Measurements from ENCODE around the gene MCC.

MCC gene

DNA sequence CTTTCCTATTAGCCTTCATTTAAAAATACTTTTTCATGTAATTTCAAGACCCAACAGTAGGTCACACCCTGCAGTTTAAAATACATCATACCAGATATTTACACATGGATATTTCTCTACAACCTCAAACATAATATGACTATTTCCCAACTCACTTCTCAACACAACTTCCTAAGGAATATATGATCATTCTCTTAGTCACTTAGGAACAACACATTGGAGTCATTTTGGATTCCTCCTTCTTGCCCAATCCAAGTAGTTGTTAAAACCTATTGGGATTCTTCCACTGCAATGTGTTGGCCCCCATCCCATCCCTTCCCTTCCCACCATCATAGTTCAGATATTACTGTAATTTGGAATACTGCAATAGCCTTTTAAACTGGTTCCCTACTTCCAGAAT lies 366.2 kb downstream of the MCC start:
- no peak overlapping the region for H2BK5ac ChIP-seq (ENCODE audit: low read depth, low read length, poor library complexity, severe bottlenecking)
- no peaks in the 10 kb centered on the region for H3K27me3 ChIP-seq (ENCODE audit: control insufficient read depth in 1 of 2, insufficient read depth in 1 of 2, low read length in 2 of 2)
- H3K23ac ChIP-seq (ENCODE audit: low read length in 2 of 2), result no peak overlapping the region
- peak; percentile 38 for DNase-seq
- H2AFZ ChIP-seq (ENCODE audit: low read depth, low read length), result no peak overlapping the region
- H2BK120ac ChIP-seq (ENCODE audit: low read depth, low read length), result no peak overlapping the region
- H3K14ac ChIP-seq (ENCODE audit: low read length in 2 of 2), result no peak overlapping the region
- no peak overlapping the region for H4K8ac ChIP-seq (ENCODE audit: low read length)
- H3K18ac ChIP-seq (ENCODE audit: low read depth in 1 of 2, low read length in 2 of 2), result no peak overlapping the region
- peaks cover 0 to 8% of the 10 kb centered on the region in 2 experiments for H3K36me3 ChIP-seq (ENCODE audit: control insufficient read depth in 1 of 2, insufficient read depth in 2 of 2, low read depth in 1 of 2, low read length in 2 of 2)
- no peaks in the 10 kb centered on the region for H3K4me1 ChIP-seq (ENCODE audit: control insufficient read depth, insufficient read depth, low read depth, low read length)
- H3K27ac ChIP-seq (ENCODE audit: low read length, poor library complexity, severe bottlenecking), result no peak overlapping the region
- H3K4ac ChIP-seq (ENCODE audit: low read depth in 1 of 2, low read length in 2 of 2), result no peak overlapping the region
- H3K4me2 ChIP-seq (ENCODE audit: low read length, poor library complexity, severe bottlenecking), result no peak overlapping the region
- H3K4me3 ChIP-seq (ENCODE audit: insufficient read depth in 1 of 2, low read depth in 1 of 2, low read length in 2 of 2), result no peak overlapping the region
- no peak overlapping the region for H4K91ac ChIP-seq (ENCODE audit: low read length)
- H2BK15ac ChIP-seq (ENCODE audit: low read depth, poor library complexity, severe bottlenecking), result no peak overlapping the region
- peak overlapping the region; percentile 81 for H3K9ac ChIP-seq (ENCODE audit: low read length)
- no peaks in the 10 kb centered on the region for H3K9me3 ChIP-seq (ENCODE audit: control insufficient read depth, low read length)
- H2AK5ac ChIP-seq (ENCODE audit: low read length, severe bottlenecking), result no peak overlapping the region
- H3K79me1 ChIP-seq (replicated peaks; ENCODE audit: low read length, poor library complexity, severe bottlenecking), result peaks cover 5% of the 10 kb centered on the region
- H2BK12ac ChIP-seq (ENCODE audit: low read length in 2 of 2), result no peak overlapping the region

DNA sequence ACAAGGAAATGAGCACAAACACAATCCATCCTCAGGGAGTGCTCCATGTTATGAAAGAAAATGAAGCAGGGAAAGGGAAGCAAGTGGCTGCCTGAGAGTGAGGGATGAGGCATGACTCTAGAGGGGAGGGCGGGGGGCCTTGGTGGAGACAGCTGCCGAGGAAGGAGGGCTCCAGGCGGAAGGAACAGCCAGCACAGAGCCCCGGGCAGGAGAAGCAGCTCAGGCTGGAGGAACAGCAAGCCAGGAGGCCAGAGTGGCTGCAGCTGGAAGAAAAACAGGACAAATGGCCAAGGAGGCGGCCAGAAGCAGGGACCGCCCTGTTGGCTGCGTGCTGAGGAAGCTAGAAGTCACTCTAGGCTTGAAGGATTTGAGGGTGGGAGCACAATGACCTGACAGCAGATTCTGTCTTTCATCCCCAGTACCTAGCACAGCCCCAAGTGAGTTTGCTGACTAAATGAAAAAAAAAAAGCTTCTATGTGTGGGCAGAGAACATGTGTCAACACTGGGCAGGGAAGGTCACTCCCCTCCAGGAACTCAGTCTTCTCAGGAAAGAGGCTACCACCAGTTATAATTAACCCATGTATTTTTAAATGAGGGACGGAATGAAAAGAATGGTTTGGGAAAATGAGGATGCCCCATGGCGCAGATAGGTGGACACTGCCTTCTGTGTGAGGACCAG lies 368.9 kb downstream of the MCC start:
- Histone ChIP-seq H3K27ac (ENCODE audit: low read length, poor library complexity, severe bottlenecking) (no peak overlapping the region), H3K4ac (ENCODE audit: low read depth in 1 of 2, low read length in 2 of 2) (no peak overlapping the region), H3K18ac (ENCODE audit: low read depth in 1 of 2, low read length in 2 of 2) (peak overlapping the region in 1 of 2 experiments; percentile 35), H2AFZ (ENCODE audit: low read depth, low read length) (no peak overlapping the region), H3K27me3 (ENCODE audit: control insufficient read depth in 1 of 2, insufficient read depth in 1 of 2, low read length in 2 of 2) (no peaks in the 10 kb centered on the region), H3K14ac (ENCODE audit: low read length in 2 of 2) (no peak overlapping the region), H3K4me1 (ENCODE audit: control insufficient read depth, insufficient read depth, low read depth, low read length) (no peaks in the 10 kb centered on the region), H3K9me3 (ENCODE audit: control insufficient read depth, low read length) (no peaks in the 10 kb centered on the region), H3K79me1 (replicated peaks; ENCODE audit: low read length, poor library complexity, severe bottlenecking) (peaks cover 5% of the 10 kb centered on the region), H4K91ac (ENCODE audit: low read length) (no peak overlapping the region), H2BK5ac (ENCODE audit: low read depth, low read length, poor library complexity, severe bottlenecking) (no peak overlapping the region), H3K4me2 (ENCODE audit: low read length, poor library complexity, severe bottlenecking) (no peak overlapping the region), H2BK120ac (ENCODE audit: low read depth, low read length) (no peak overlapping the region), H3K23ac (ENCODE audit: low read length in 2 of 2) (no peak overlapping the region), H3K4me3 (ENCODE audit: insufficient read depth in 1 of 2, low read depth in 1 of 2, low read length in 2 of 2) (no peak overlapping the region), H3K36me3 (ENCODE audit: control insufficient read depth in 1 of 2, insufficient read depth in 2 of 2, low read depth in 1 of 2, low read length in 2 of 2) (peaks cover 0 to 11% of the 10 kb centered on the region in 2 experiments), H3K9ac (ENCODE audit: low read length) (peak overlapping the region; percentile 32), H2BK15ac (ENCODE audit: low read depth, poor library complexity, severe bottlenecking) (peak overlapping the region; percentile 12), H2AK5ac (ENCODE audit: low read length, severe bottlenecking) (no peak overlapping the region), H4K8ac (ENCODE audit: low read length) (no peak overlapping the region), H2BK12ac (ENCODE audit: low read length in 2 of 2) (no peak overlapping the region)
- DNase-seq, result no peak
- WGBS, result 75% methylated on average over 8 of the region's 9 CpGs

- Histone ChIP-seq H3K27me3 (ENCODE audit: control insufficient read depth in 1 of 2, insufficient read depth in 1 of 2, low read length in 2 of 2) (no peaks in the 10 kb centered on the region), H3K79me1 (replicated peaks; ENCODE audit: low read length, poor library complexity, severe bottlenecking) (peaks cover 5% of the 10 kb centered on the region), H2AFZ (ENCODE audit: low read depth, low read length) (no peak overlapping the region), H2AK5ac (ENCODE audit: low read length, severe bottlenecking) (no peak overlapping the region), H3K18ac (ENCODE audit: low read depth in 1 of 2, low read length in 2 of 2) (no peak overlapping the region), H3K36me3 (ENCODE audit: control insufficient read depth in 1 of 2, insufficient read depth in 2 of 2, low read depth in 1 of 2, low read length in 2 of 2) (peaks cover 0 to 11% of the 10 kb centered on the region in 2 experiments), H4K91ac (ENCODE audit: low read length) (peak overlapping the region; percentile 7), H2BK12ac (ENCODE audit: low read length in 2 of 2) (no peak overlapping the region), H3K9me3 (ENCODE audit: control insufficient read depth, low read length) (no peaks in the 10 kb centered on the region), H3K4me2 (ENCODE audit: low read length, poor library complexity, severe bottlenecking) (no peak overlapping the region), H2BK120ac (ENCODE audit: low read depth, low read length) (no peak overlapping the region), H2BK15ac (ENCODE audit: low read depth, poor library complexity, severe bottlenecking) (no peak overlapping the region), H3K4ac (ENCODE audit: low read depth in 1 of 2, low read length in 2 of 2) (no peak overlapping the region), H3K27ac (ENCODE audit: low read length, poor library complexity, severe bottlenecking) (no peak overlapping the region), H4K8ac (ENCODE audit: low read length) (no peak overlapping the region), H3K23ac (ENCODE audit: low read length in 2 of 2) (no peak overlapping the region), H3K4me1 (ENCODE audit: control insufficient read depth, insufficient read depth, low read depth, low read length) (no peaks in the 10 kb centered on the region), H2BK5ac (ENCODE audit: low read depth, low read length, poor library complexity, severe bottlenecking) (no peak overlapping the region), H3K14ac (ENCODE audit: low read length in 2 of 2) (no peak overlapping the region), H3K4me3 (ENCODE audit: insufficient read depth in 1 of 2, low read depth in 1 of 2, low read length in 2 of 2) (no peak overlapping the region), H3K9ac (ENCODE audit: low read length) (peak overlapping the region; percentile 32)
- 66% methylated on average over 7 of the region's 7 CpGs for WGBS
- DNase-seq, result no peak
These were observed 369.5 kb downstream of the MCC start for GRCh38 chr5:113118765-113119164.

DNA sequence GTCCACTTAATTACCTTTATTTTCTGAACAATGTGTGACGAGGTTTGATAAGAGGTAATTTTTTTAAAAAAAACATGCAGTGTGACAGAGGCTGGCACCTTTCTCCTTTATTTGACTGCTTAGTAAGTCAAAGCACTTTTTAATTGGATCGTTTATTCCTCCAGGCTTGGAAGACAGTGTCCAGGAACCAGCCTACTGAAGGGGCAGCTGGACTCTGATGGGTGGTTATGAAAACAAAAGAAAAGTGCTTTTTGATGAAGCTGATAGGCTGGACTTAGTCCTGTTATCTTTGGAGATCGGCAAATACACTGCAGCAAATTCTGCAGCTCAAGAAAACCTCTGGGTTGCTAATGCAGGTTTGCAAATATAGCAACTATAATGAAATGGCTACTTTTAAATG lies 370.0 kb downstream of the MCC start:
- Histone ChIP-seq H3K18ac (ENCODE audit: low read depth in 1 of 2, low read length in 2 of 2) (no peak overlapping the region), H2BK15ac (ENCODE audit: low read depth, poor library complexity, severe bottlenecking) (no peak overlapping the region), H4K91ac (ENCODE audit: low read length) (no peak overlapping the region), H2BK120ac (ENCODE audit: low read depth, low read length) (no peak overlapping the region), H4K8ac (ENCODE audit: low read length) (no peak overlapping the region), H3K9ac (ENCODE audit: low read length) (no peak overlapping the region), H3K14ac (ENCODE audit: low read length in 2 of 2) (no peak overlapping the region), H3K27me3 (ENCODE audit: control insufficient read depth in 1 of 2, insufficient read depth in 1 of 2, low read length in 2 of 2) (no peaks in the 10 kb centered on the region), H3K23ac (ENCODE audit: low read length in 2 of 2) (no peak overlapping the region), H3K4me2 (ENCODE audit: low read length, poor library complexity, severe bottlenecking) (no peak overlapping the region), H3K9me3 (ENCODE audit: control insufficient read depth, low read length) (no peaks in the 10 kb centered on the region), H3K4me1 (ENCODE audit: control insufficient read depth, insufficient read depth, low read depth, low read length) (no peaks in the 10 kb centered on the region), H2AFZ (ENCODE audit: low read depth, low read length) (no peak overlapping the region), H3K27ac (ENCODE audit: low read length, poor library complexity, severe bottlenecking) (no peak overlapping the region), H3K4ac (ENCODE audit: low read depth in 1 of 2, low read length in 2 of 2) (no peak overlapping the region), H2BK5ac (ENCODE audit: low read depth, low read length, poor library complexity, severe bottlenecking) (no peak overlapping the region), H3K79me1 (replicated peaks; ENCODE audit: low read length, poor library complexity, severe bottlenecking) (peaks cover 5% of the 10 kb centered on the region), H2BK12ac (ENCODE audit: low read length in 2 of 2) (no peak overlapping the region), H2AK5ac (ENCODE audit: low read length, severe bottlenecking) (no peak overlapping the region), H3K36me3 (ENCODE audit: control insufficient read depth in 1 of 2, insufficient read depth in 2 of 2, low read depth in 1 of 2, low read length in 2 of 2) (peaks cover 0 to 11% of the 10 kb centered on the region in 2 experiments), H3K4me3 (ENCODE audit: insufficient read depth in 1 of 2, low read depth in 1 of 2, low read length in 2 of 2) (no peak overlapping the region)
- DNase-seq, result no peak
- WGBS, result 95% methylated on average over 3 of the region's 3 CpGs
